T-cell (primary cell): ENCODE data around the gene RPTOR. TPM values are rescaled to one million over a fixed set of nuclear protein-coding genes. Genes with fewer than 3 reads are reported as not detected.
A peak's percentile ranks its signal among the peaks of the same experiment; 100 is the strongest.

Experiments used
- ATAC-seq, 4 experiments: fragments of 200-7000 bp in 3 of 4; fragments of 150-1000 bp in 1 of 4; cut with Tn5 transposase; replicated peaks in 1 of 4; 1 replicate in 3 of 4; 2 replicates in 1 of 4; pipeline ENCODE4 v1.10.0; 2021; ENCODE audit warnings: moderate library complexity in 3 of 4, mild to moderate bottlenecking in 2 of 4, moderate number of reproducible peaks in 1 of 4
- CTCF ChIA-PET, 2 donors: fragments of 300-600 bp; sonication (Branson Sonifier 250); formaldehyde crosslinking; loops; one replicate each; lab custom pipeline; 2022; ENCODE audit warnings: antibody characterized with exemption in 2 of 2; lab: Charles Lee
- POLR2A ChIA-PET, 2 donors: fragments of 300-600 bp; sonication (Branson Sonifier 250); formaldehyde crosslinking; loops; one replicate each; lab custom pipeline; 2022; ENCODE audit warnings: antibody characterized with exemption in 2 of 2; lab: Charles Lee
- DNase-seq, 35 experiments: peaks; one replicate each; pipeline versions ENCODE4 v3.0.0 to v3.0.0-alpha.2; 2013 to 2023
- H3K27ac ChIP-seq: one replicate; pipeline ENCODE4 v1.5.1; 2013; ENCODE audit warnings: low read length
- H3K27me3 ChIP-seq, 2 experiments: replicated peaks in 1 of 2; 1 replicate in 1 of 2; 2 replicates in 1 of 2; pipeline versions ENCODE4 v1.6.1 to v1.7.0; 2013; ENCODE audit warnings: low read length in 1 of 2, mixed read lengths in 1 of 2; ENCODE audit not compliant: control insufficient read depth in 2 of 2, insufficient read depth in 2 of 2; ENCODE audit errors: extremely low read depth in 1 of 2
- H3K36me3 ChIP-seq, 2 donors: 1 replicate in 1 of 2; 2 replicates in 1 of 2; pipeline versions ENCODE4 v1.6.1 to v1.7.0; 2013; ENCODE audit warnings: low read length in 1 of 2; ENCODE audit not compliant: control insufficient read depth in 2 of 2, insufficient read depth in 1 of 2; ENCODE audit errors: extremely low read depth in 1 of 2
- H3K4me1 ChIP-seq, 2 experiments: 1 replicate in 1 of 2; 2 replicates in 1 of 2; pipeline versions ENCODE4 v1.6.1 to v1.7.0; 2013; ENCODE audit warnings: low read length in 2 of 2, mixed read lengths in 1 of 2; ENCODE audit not compliant: insufficient read depth in 2 of 2, control insufficient read depth in 1 of 2; ENCODE audit errors: extremely low read depth in 1 of 2
- H3K4me3 ChIP-seq, 2 donors: 1 replicate in 1 of 2; 2 replicates in 1 of 2; pipeline versions ENCODE4 v1.5.1 to v1.7.0; 2013; ENCODE audit warnings: mild to moderate bottlenecking in 2 of 2, low read length in 1 of 2, moderate library complexity in 1 of 2; ENCODE audit not compliant: control insufficient read depth in 1 of 2; ENCODE audit errors: extremely low read depth in 1 of 2
- H3K9me3 ChIP-seq: 2 replicates; pipeline ENCODE4 v1.7.0; 2013
- H3K27ac Mint-ChIP-seq, 2 donors: one replicate each; pipeline ENCODE4 v1.8.0; 2020 to 2021; ENCODE audit warnings: mild to moderate bottlenecking in 2 of 2, mixed read lengths in 2 of 2
- H3K27me3 Mint-ChIP-seq, 2 donors: one replicate each; pipeline ENCODE4 v1.8.0; 2021 to 2022; ENCODE audit warnings: mixed read lengths in 2 of 2
- H3K36me3 Mint-ChIP-seq: one replicate; pipeline ENCODE4 v1.8.0; 2021; ENCODE audit warnings: mixed read lengths
- H3K4me1 Mint-ChIP-seq, 3 donors: one replicate each; pipeline ENCODE4 v1.8.0; 2020 to 2022; ENCODE audit warnings: mixed read lengths in 3 of 3, mild to moderate bottlenecking in 1 of 3
- H3K4me3 Mint-ChIP-seq, 3 donors: one replicate each; pipeline ENCODE4 v1.8.0; 2020 to 2022; ENCODE audit warnings: mild to moderate bottlenecking in 3 of 3, mixed read lengths in 3 of 3, moderate library complexity in 3 of 3
- H3K9me3 Mint-ChIP-seq, 3 donors: one replicate each; pipeline ENCODE4 v1.8.0; 2020 to 2022; ENCODE audit warnings: mixed read lengths in 3 of 3
- WGBS: methylation state at CpG from one replicate; pipeline ENCODE4 v1.1.5; 2013; ENCODE audit warnings: missing lambda C conversion rate; ENCODE audit not compliant: insufficient coverage; 5-methylcytosine and 5-hydroxymethylcytosine counted together
- total RNA-seq, 35 experiments: library from RNA in 6 of 35; stranded (reverse) in 6 of 35; fragments of 120-200 nt in 1 of 35; gene quantifications; one replicate each; pipeline versions ENCODE4 v1.2.1 to v1.2.4 and lab custom pipeline; 2013 to 2026

Gene RPTOR
- total RNA-seq, 5 donors from 2014 or later (not counting 1 experiment from before 2014, with no cell fraction given): 59.4 to 76.8 (median 71.4) TPM

DNA sequence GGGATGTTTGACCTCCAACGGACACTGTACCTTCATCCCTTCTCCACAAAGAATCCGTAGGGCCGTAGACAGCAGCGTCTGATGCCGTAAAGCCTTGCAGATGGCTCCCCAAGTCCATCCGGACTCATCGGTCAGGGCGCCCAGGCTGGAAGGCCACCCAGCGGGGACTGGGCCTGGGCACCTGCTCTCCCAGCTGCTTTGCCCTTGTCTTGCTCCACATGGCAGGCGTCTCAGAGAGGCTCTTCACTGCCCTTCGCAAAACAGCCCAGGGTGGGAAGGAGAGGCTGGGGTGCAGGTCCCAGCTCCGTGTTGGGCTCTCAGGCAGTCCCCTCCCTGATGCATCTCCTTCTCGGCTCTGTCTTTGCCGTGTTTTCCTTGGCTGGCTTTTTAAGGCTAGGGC lies 6.2 kb upstream of the RPTOR start:
- no peak overlapping the region for H3K4me3 Mint-ChIP-seq
- DNase-seq (no peak), ATAC-seq (no peak)
- no peak overlapping the region for H3K27ac Mint-ChIP-seq
- Histone ChIP-seq H3K9me3 (no peaks in the 10 kb centered on the region), H3K27ac (no peak overlapping the region), H3K4me3 (no peak overlapping the region), H3K27me3 (peaks cover 0 to 30% of the 10 kb centered on the region in 2 experiments), H3K4me1 (peaks cover 0 to 3% of the 10 kb centered on the region in 2 experiments), H3K36me3 (no peaks in the 10 kb centered on the region)
- CTCF ChIA-PET: interaction anchor here in 1 of 2 donors (0.6 kb wide), 1 partner anchor 123 kb away, joined by 4 read pairs; no protein-coding TSS in a partner anchor
- 88% methylated on average over 10 of the region's 14 CpGs for WGBS
- H3K27me3 Mint-ChIP-seq: peaks cover 13 to 18% of the 10 kb centered on the region in 2 donors
- H3K4me1 Mint-ChIP-seq: peaks cover 7 to 8% (median 7%) of the 10 kb centered on the region in 3 donors
- no peaks in the 10 kb centered on the region for H3K9me3 Mint-ChIP-seq
- POLR2A ChIA-PET: no interaction called here
- H3K36me3 Mint-ChIP-seq: no peaks in the 10 kb centered on the region

DNA sequence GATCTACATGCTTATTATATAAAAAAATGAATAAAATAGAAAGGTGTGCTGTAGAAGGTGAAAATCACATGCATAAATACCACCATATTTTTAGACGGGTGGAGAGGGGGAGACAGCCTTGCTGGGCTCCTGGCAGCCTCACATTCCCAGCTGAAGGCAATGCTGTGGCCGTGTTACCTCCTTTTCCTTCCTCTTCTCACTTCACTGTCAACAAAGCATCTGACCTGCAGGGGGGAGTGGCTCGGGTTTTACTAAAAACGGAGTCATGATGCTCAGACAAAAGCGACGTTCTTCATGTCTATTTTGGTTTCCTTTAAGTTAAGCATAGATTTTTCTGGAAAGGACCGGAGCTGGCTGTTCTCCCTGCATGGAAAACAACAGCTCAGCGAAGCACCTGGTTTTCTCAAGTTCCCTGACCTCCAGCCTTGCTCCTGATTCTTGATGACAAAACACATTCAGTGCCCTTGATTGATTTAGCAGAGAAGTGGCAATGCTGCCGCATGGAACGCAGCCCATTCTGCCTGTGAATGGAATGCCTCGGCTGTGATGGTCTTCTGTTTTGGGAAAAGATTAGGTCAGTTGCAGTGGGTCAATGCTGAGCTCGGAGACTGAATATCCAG lies 5.5 kb upstream of the RPTOR start:
- no peaks in the 10 kb centered on the region for H3K36me3 Mint-ChIP-seq
- peaks cover 0 to 3% of the 10 kb centered on the region in 2 experiments for H3K4me1 ChIP-seq
- ChIA-PET POLR2A (no interaction called here), CTCF (interaction anchor here in 1 of 2 donors (0.6 kb wide), 1 partner anchor 123 kb away, joined by 4 read pairs; no protein-coding TSS in a partner anchor)
- ATAC-seq: peak in 1 of 4 experiments; percentile 53
- 23% methylated on average over 6 of the region's 12 CpGs for WGBS
- no peak overlapping the region for H3K4me3 Mint-ChIP-seq
- H3K9me3 Mint-ChIP-seq: no peaks in the 10 kb centered on the region
- peaks cover 0 to 32% of the 10 kb centered on the region in 2 experiments for H3K27me3 ChIP-seq
- no peak overlapping the region for H3K27ac ChIP-seq
- H3K27me3 Mint-ChIP-seq: peaks cover 13 to 21% of the 10 kb centered on the region in 2 donors
- H3K36me3 ChIP-seq: no peaks in the 10 kb centered on the region
- H3K27ac Mint-ChIP-seq: no peak overlapping the region
- DNase-seq: peak in 7 of 35 experiments; percentile 3 to 20 (median 8)
- no peak overlapping the region for H3K4me3 ChIP-seq
- H3K9me3 ChIP-seq: no peaks in the 10 kb centered on the region
- peaks cover 7 to 8% (median 7%) of the 10 kb centered on the region in 3 donors for H3K4me1 Mint-ChIP-seq

DNA sequence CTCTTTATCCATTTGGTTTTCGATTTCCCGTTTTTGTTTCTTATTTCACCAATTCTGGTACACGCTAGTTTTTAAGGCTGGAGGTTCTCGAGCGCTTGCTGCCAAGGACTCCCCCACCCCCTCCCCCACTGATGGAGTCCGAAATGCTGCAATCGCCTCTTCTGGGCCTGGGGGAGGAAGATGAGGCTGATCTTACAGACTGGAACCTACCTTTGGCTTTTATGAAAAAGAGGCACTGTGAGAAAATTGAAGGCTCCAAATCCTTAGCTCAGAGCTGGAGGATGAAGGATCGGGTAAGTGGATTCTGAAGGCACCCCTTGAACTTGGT lies 825 bp downstream of the RPTOR start:
- Mint-ChIP-seq H3K27ac (no peak overlapping the region), H3K4me1 (peaks cover 35 to 45% (median 40%) of the 10 kb centered on the region in 3 donors), H3K4me3 (peak overlapping the region; percentile 86 to 90 (median 87)), H3K36me3 (no peaks in the 10 kb centered on the region), H3K9me3 (no peaks in the 10 kb centered on the region), H3K27me3 (peaks cover 13 to 17% of the 10 kb centered on the region in 2 donors)
- Histone ChIP-seq H3K27ac (no peak overlapping the region), H3K27me3 (peaks cover 0 to 19% of the 10 kb centered on the region in 2 experiments), H3K36me3 (peaks cover 2 to 7% of the 10 kb centered on the region in 2 donors), H3K9me3 (no peaks in the 10 kb centered on the region), H3K4me1 (peaks cover 13 to 18% of the 10 kb centered on the region in 2 experiments), H3K4me3 (peak overlapping the region; percentile 94)
- no peak for ATAC-seq
- POLR2A ChIA-PET: no interaction called here
- WGBS: no CpG with 5 or more reads among the region's 8 CpGs
- DNase-seq: no peak
- CTCF ChIA-PET: interaction anchor here in 1 of 2 donors (1.6 kb wide), 1 partner anchor 19 kb away, joined by 5 read pairs; no protein-coding TSS in a partner anchor

DNA sequence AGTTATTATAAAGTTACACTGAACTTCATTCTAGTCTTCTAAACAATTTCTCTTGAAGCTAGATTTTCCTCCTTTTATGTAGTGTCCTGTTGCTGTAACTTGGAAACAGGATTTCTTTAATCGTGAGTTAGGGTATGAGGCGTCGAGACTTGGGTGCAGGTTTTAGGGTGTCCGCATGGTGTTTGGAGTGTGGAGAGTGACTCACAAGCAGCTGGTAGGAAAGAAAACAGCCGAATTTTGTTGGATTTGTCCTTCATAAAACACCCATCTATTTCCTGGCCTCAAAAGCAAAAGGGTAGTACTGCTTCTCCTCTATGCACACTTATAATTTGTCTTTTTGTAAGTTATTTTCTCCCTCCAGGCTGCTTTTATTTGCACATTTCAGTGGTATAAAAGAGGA lies 1.6 kb downstream of the RPTOR start:
- ChIA-PET CTCF (interaction anchor here in 1 of 2 donors (1.6 kb wide), 1 partner anchor 18 kb away, joined by 5 read pairs; no protein-coding TSS in a partner anchor), POLR2A (interaction anchor here in 1 of 2 donors (0.6 kb wide), 1 partner anchor 214 kb away, joined by 8 read pairs; no protein-coding TSS in a partner anchor)
- no peak overlapping the region for H3K4me3 ChIP-seq
- no peaks in the 10 kb centered on the region for H3K9me3 ChIP-seq
- peaks cover 2 to 7% of the 10 kb centered on the region in 2 donors for H3K36me3 ChIP-seq
- no peak for DNase-seq
- peaks cover 13 to 17% of the 10 kb centered on the region in 2 donors for H3K27me3 Mint-ChIP-seq
- no peak overlapping the region for H3K27ac ChIP-seq
- H3K36me3 Mint-ChIP-seq: no peaks in the 10 kb centered on the region
- no CpG with 5 or more reads among the region's 5 CpGs for WGBS
- peaks cover 13 to 18% of the 10 kb centered on the region in 2 experiments for H3K4me1 ChIP-seq
- H3K27me3 ChIP-seq: peaks cover 0 to 18% of the 10 kb centered on the region in 2 experiments
- H3K4me3 Mint-ChIP-seq: peak overlapping the region; percentile 86 to 90 (median 87)
- peaks cover 39 to 47% (median 43%) of the 10 kb centered on the region in 3 donors for H3K4me1 Mint-ChIP-seq
- H3K27ac Mint-ChIP-seq: no peak overlapping the region
- no peaks in the 10 kb centered on the region for H3K9me3 Mint-ChIP-seq
- no peak for ATAC-seq

DNA sequence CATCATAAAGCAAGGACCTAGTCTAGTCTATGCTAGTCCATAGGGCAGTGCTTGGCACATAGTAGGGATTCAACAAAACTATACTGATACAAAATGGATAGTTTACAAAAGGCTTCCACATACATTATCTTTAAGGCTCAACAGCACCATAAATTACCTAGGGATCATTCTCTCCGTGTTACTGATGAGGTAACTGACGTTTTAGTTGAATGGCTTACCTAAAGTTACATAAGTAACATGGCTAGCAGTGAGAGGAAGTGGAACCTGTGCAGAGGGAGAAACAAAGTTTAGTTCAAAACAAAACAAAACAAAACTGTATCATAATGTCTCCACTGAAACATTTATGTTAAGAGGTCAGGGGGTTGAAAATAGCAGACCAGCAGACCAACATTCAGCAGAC lies 7.9 kb downstream of the RPTOR start:
- Histone ChIP-seq H3K27ac (no peak overlapping the region), H3K27me3 (no peaks in the 10 kb centered on the region), H3K36me3 (peaks cover 2 to 22% of the 10 kb centered on the region in 2 donors), H3K9me3 (no peaks in the 10 kb centered on the region), H3K4me3 (no peak overlapping the region), H3K4me1 (no peaks in the 10 kb centered on the region)
- ChIA-PET POLR2A (no interaction called here), CTCF (no interaction called here)
- ATAC-seq (no peak), DNase-seq (no peak)
- Mint-ChIP-seq H3K4me1 (peaks cover 27 to 39% (median 32%) of the 10 kb centered on the region in 3 donors), H3K9me3 (no peaks in the 10 kb centered on the region), H3K36me3 (peaks cover 22% of the 10 kb centered on the region), H3K27me3 (no peaks in the 10 kb centered on the region), H3K27ac (no peak overlapping the region), H3K4me3 (no peak overlapping the region)
- WGBS: no CpG with 5 or more reads among the region's 2 CpGs

DNA sequence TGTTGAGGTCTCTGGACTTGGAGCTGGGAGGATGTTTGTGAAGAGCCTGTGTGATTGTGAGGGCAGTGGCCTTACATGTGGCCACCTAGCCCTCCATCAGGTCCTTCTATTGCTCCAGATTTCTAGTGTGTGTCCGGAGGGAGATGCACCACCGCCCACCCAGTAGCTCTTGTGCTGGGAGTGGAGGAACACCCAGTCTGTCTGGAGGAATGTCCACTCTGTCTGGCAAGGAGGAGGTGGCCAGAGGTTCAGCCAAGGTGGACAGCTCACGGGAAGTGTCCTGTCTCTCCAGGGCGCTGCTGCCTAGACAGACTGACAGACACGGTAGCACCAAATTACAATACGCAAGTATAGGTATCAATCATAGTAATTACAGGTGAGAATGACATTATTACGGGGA lies 10.6 kb downstream of the RPTOR start:
- Mint-ChIP-seq H3K27me3 (no peaks in the 10 kb centered on the region), H3K9me3 (no peaks in the 10 kb centered on the region), H3K27ac (no peak overlapping the region), H3K4me1 (peaks cover 16 to 36% (median 18%) of the 10 kb centered on the region in 3 donors), H3K4me3 (no peak overlapping the region), H3K36me3 (peaks cover 22% of the 10 kb centered on the region)
- no peak overlapping the region for H3K4me3 ChIP-seq
- ChIA-PET CTCF (no interaction called here), POLR2A (no interaction called here)
- DNase-seq (no peak), ATAC-seq (no peak)
- no peaks in the 10 kb centered on the region for H3K27me3 ChIP-seq
- H3K27ac ChIP-seq: no peak overlapping the region
- no peaks in the 10 kb centered on the region for H3K9me3 ChIP-seq
- H3K4me1 ChIP-seq: no peaks in the 10 kb centered on the region
- peaks cover 6 to 21% of the 10 kb centered on the region in 2 donors for H3K36me3 ChIP-seq
- 100% methylated on average over 1 of the region's 7 CpGs for WGBS
